ENCODE results near the gene GBP7.
"Not testable (repeated sequence)": the region's sequence is repeated elsewhere in the genome, so short reads cannot be mapped to it uniquely, and the experiment has no call there.

Gene GBP7

DNA sequence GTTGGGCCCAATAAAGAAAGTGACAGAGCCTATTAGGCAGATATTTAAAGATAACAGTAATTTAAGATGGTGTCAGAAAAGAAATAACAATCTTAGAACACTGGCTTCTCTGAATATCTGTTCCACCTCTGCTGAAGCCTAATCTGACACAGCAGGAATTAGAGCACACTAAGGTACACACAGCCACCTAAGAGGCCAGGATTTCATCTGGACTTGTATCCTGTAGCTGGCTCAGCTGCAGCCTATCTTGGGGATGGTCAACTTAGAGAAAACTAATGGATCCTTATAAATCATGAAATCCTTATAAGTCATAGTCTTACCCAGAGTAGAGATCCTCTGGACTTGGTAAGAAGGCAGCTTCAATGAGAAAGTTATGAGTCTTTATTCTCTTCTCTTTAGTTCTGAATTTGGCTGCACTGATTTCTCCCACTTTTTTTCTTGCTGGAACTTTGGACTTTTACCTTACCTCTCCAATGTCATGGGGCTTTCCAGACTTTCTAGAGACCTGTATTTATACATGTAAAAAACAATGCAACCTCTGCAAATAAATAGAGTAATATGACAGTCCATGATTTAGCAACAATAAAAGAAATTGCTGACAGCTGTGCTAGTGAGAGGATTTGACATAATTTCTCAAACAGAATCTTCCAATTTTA is at the start of gene GBP7:
Gene GBP7 (minus strand): TSS at position 403 of the 656 bp plus-strand sequence. CDS start 4,068 bp downstream, outside the sequence.
- Histone ChIP-seq H3K36me3 (ENCODE audit: control insufficient read depth, insufficient read depth, low read length) (no peaks in the 10 kb centered on the region), H3K9me3 (ENCODE audit: control insufficient read depth, insufficient read depth, low read length) (no peaks in the 10 kb centered on the region), H3K27me3 (ENCODE audit: control insufficient read depth, insufficient read depth, low read length) (no peaks in the 10 kb centered on the region), H3K4me1 (ENCODE audit: control insufficient read depth, insufficient read depth, low read length) (no peaks in the 10 kb centered on the region), H3K9ac (ENCODE audit: low read depth, low read length) (no peak within 1 kb of the TSS), H3K4me3 (ENCODE audit: low read depth, low read length) (no peak within 1 kb of the TSS)

DNA sequence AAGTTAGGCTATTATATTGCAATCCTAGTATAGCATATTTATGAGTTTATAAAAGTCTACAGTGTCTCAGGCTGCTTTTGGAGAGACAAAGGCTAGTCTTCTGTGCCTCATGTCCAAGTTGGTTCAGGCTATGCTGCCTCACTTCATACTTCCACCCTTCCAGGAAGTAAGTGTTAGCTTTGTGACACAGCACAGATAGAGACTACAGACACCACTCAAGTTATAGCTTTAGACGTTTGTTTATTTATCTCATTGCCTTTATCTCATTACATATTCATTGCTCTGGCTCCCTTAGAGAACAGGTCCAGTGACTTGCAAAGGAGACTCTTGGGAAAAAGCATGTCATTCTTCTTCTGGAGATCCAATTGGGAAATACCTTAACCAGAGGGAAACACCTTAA is 45.5 kb upstream of the GBP7 start:
- H3K4me1 ChIP-seq (ENCODE audit: control insufficient read depth, insufficient read depth, low read length) = no peaks in the 10 kb centered on the region
- H3K27me3 ChIP-seq (ENCODE audit: control insufficient read depth, insufficient read depth, low read length) = no peaks in the 10 kb centered on the region
- H3K36me3 ChIP-seq (ENCODE audit: control insufficient read depth, insufficient read depth, low read length) = no peaks in the 10 kb centered on the region

GRCh38 chr1:89219851-89220250 is 44.0 kb upstream of the GBP7 start:
- H3K4me3 ChIP-seq (ENCODE audit: low read depth, low read length); H3K9ac ChIP-seq (ENCODE audit: low read depth, low read length): not testable (repeated sequence)

More for the DNA sequence above, 45.5 kb upstream of the GBP7 start:
- Histone ChIP-seq H3K4me3 (ENCODE audit: low read depth, low read length) (no peak overlapping the region), H3K9ac (ENCODE audit: low read depth, low read length) (no peak overlapping the region), H3K9me3 (ENCODE audit: control insufficient read depth, insufficient read depth, low read length) (no peaks in the 10 kb centered on the region)

GRCh38 chr1:89218941-89219340 is 43.1 kb upstream of the GBP7 start:
- H3K4me1 ChIP-seq (ENCODE audit: control insufficient read depth, insufficient read depth, low read length); H3K9ac ChIP-seq (ENCODE audit: low read depth, low read length); H3K4me3 ChIP-seq (ENCODE audit: low read depth, low read length); H3K9me3 ChIP-seq (ENCODE audit: control insufficient read depth, insufficient read depth, low read length); H3K27me3 ChIP-seq (ENCODE audit: control insufficient read depth, insufficient read depth, low read length); H3K36me3 ChIP-seq (ENCODE audit: control insufficient read depth, insufficient read depth, low read length): not testable (repeated sequence)

More at GRCh38 chr1:89219851-89220250, 44.0 kb upstream of the GBP7 start:
- H3K9me3 ChIP-seq (ENCODE audit: control insufficient read depth, insufficient read depth, low read length); H3K4me1 ChIP-seq (ENCODE audit: control insufficient read depth, insufficient read depth, low read length); H3K27me3 ChIP-seq (ENCODE audit: control insufficient read depth, insufficient read depth, low read length); H3K36me3 ChIP-seq (ENCODE audit: control insufficient read depth, insufficient read depth, low read length): not testable (repeated sequence)

DNA sequence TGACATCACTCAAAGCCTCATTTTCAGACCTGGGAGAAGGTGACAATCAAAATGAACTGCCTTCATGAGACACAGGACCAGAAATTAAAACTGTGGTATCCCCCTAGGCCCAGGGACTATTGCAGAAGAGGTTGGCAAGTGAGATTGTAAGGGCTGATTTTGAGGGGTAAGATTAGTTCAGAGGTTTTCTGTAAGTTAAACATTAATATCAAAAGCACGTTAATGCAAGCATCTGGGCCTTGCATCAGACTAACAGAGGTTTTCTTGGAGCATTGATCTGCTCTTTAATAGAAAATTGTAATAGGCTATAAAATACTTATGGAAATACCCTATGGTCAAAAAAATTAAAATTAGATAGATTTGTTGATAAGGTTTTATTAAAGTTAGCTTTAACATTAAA is 37.5 kb upstream of the GBP7 start:
- H3K4me3 ChIP-seq (ENCODE audit: low read depth, low read length) = no peak overlapping the region
- no peaks in the 10 kb centered on the region for H3K27me3 ChIP-seq (ENCODE audit: control insufficient read depth, insufficient read depth, low read length)
- no peaks in the 10 kb centered on the region for H3K36me3 ChIP-seq (ENCODE audit: control insufficient read depth, insufficient read depth, low read length)
- H3K9me3 ChIP-seq (ENCODE audit: control insufficient read depth, insufficient read depth, low read length) = no peaks in the 10 kb centered on the region
- no peaks in the 10 kb centered on the region for H3K4me1 ChIP-seq (ENCODE audit: control insufficient read depth, insufficient read depth, low read length)
- H3K9ac ChIP-seq (ENCODE audit: low read depth, low read length) = no peak overlapping the region

- no peaks in the 10 kb centered on the region for H3K9me3 ChIP-seq (ENCODE audit: control insufficient read depth, insufficient read depth, low read length)
- H3K4me1 ChIP-seq (ENCODE audit: control insufficient read depth, insufficient read depth, low read length) = no peaks in the 10 kb centered on the region
- H3K4me3 ChIP-seq (ENCODE audit: low read depth, low read length) = no peak overlapping the region
- no peaks in the 10 kb centered on the region for H3K36me3 ChIP-seq (ENCODE audit: control insufficient read depth, insufficient read depth, low read length)
- H3K27me3 ChIP-seq (ENCODE audit: control insufficient read depth, insufficient read depth, low read length) = no peaks in the 10 kb centered on the region
- H3K9ac ChIP-seq (ENCODE audit: low read depth, low read length) = no peak overlapping the region
Measured at GRCh38 chr1:89211035-89211634, 35.3 kb upstream of the GBP7 start.

DNA sequence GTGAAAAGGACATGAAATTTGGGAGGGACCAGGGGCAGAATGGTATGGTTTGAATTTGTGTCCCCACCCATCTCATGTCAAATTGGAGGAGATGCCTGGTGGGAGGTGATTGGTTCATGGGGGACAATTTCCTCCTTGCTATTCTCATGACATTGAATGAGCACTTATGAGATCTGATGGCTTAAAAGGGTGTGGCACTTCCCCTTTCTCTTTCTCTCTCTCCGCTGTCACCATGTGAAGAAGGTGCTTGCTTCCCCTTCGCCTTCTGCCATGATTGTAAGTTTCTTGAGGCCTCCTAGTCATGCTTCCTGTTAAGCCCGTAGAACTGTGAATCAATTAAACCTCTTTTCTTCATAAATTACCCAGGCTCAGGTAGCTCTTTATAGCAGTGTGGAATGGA is 30.6 kb upstream of the GBP7 start:
- H3K4me3 ChIP-seq (ENCODE audit: low read depth, low read length) = no peak overlapping the region
- no peaks in the 10 kb centered on the region for H3K27me3 ChIP-seq (ENCODE audit: control insufficient read depth, insufficient read depth, low read length)
- H3K4me1 ChIP-seq (ENCODE audit: control insufficient read depth, insufficient read depth, low read length) = no peaks in the 10 kb centered on the region
- peaks cover 4% of the 10 kb centered on the region for H3K9me3 ChIP-seq (ENCODE audit: control insufficient read depth, insufficient read depth, low read length)
- H3K36me3 ChIP-seq (ENCODE audit: control insufficient read depth, insufficient read depth, low read length) = no peaks in the 10 kb centered on the region
- no peak overlapping the region for H3K9ac ChIP-seq (ENCODE audit: low read depth, low read length)

- Histone ChIP-seq H3K27me3 (ENCODE audit: control insufficient read depth, insufficient read depth, low read length) (peaks cover under 1% of the 10 kb centered on the region), H3K9ac (ENCODE audit: low read depth, low read length) (no peak overlapping the region), H3K36me3 (ENCODE audit: control insufficient read depth, insufficient read depth, low read length) (no peaks in the 10 kb centered on the region), H3K9me3 (ENCODE audit: control insufficient read depth, insufficient read depth, low read length) (peaks cover 4% of the 10 kb centered on the region), H3K4me1 (ENCODE audit: control insufficient read depth, insufficient read depth, low read length) (no peaks in the 10 kb centered on the region), H3K4me3 (ENCODE audit: low read depth, low read length) (no peak overlapping the region)
Measured at GRCh38 chr1:89203166-89203565, 27.4 kb upstream of the GBP7 start.

DNA sequence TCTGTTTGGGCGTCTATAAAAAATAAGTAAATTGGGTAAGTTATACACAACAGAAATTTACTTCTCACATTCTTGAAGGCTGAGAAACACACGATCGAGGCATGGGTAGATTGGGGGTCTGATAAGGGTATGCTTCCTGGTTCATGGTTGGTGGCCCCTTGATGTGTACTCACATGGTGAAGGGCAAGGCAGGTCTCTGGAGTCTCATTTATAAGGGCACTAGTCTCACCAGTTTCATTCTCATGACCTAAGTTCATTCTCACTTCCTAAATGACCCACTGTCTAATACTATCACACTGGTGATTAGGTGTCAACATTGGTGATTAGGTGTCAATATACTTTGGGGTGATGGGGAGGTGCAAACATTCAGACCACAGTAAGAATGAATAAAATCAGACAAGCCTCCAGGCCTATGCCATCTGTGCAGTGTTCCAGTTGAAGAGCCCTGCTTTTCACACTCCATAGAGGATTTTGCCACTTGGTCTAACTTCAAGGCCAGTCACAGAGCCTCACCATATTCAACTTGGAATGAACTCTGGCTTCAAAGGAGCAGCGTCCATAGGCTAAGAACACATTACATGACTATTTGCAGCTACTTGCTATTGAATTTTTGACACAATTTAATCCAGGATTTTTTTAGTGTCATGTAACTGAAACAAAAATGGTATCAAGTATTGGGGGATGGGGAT is 25.4 kb upstream of the GBP7 start:
- Histone ChIP-seq H3K9ac (ENCODE audit: low read depth, low read length) (no peak overlapping the region), H3K27me3 (ENCODE audit: control insufficient read depth, insufficient read depth, low read length) (peaks cover 2% of the 10 kb centered on the region), H3K9me3 (ENCODE audit: control insufficient read depth, insufficient read depth, low read length) (peaks cover 4% of the 10 kb centered on the region), H3K4me3 (ENCODE audit: low read depth, low read length) (no peak overlapping the region), H3K4me1 (ENCODE audit: control insufficient read depth, insufficient read depth, low read length) (no peaks in the 10 kb centered on the region), H3K36me3 (ENCODE audit: control insufficient read depth, insufficient read depth, low read length) (no peaks in the 10 kb centered on the region)

- no peak overlapping the region for H3K9ac ChIP-seq (ENCODE audit: low read depth, low read length)
Measured at GRCh38 chr1:89200663-89201062, 24.9 kb upstream of the GBP7 start.

DNA sequence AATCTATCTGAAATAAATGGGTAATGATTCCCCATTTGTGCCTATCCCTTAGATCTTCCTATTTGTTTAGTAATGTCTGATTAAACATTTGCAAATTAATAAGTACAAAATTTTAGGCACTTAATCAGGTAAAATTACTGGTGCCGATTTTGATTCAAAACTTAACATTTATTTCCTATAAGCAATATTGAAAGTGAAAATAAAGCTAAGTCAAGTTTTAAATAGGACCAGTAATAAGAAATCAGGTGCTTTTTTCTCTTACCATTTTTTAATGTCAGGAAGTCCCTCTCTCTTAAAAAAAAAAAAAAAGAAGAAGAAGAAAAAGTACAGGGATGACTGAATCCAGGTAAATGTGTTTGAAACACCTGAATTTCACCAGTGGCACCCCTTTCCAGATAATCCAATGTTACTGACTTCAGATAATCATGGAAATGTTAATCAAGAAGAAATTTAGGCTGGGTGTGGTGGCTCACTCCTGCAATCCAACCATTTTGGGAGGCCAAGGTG is 23.8 kb upstream of the GBP7 start:
- H3K9ac ChIP-seq (ENCODE audit: low read depth, low read length) = no peak overlapping the region
- no peaks in the 10 kb centered on the region for H3K36me3 ChIP-seq (ENCODE audit: control insufficient read depth, insufficient read depth, low read length)
- no peak overlapping the region for H3K4me3 ChIP-seq (ENCODE audit: low read depth, low read length)
- peaks cover 2% of the 10 kb centered on the region for H3K27me3 ChIP-seq (ENCODE audit: control insufficient read depth, insufficient read depth, low read length)
- no peaks in the 10 kb centered on the region for H3K9me3 ChIP-seq (ENCODE audit: control insufficient read depth, insufficient read depth, low read length)
- no peaks in the 10 kb centered on the region for H3K4me1 ChIP-seq (ENCODE audit: control insufficient read depth, insufficient read depth, low read length)

More at GRCh38 chr1:89200663-89201062, 24.9 kb upstream of the GBP7 start:
- Histone ChIP-seq H3K4me1 (ENCODE audit: control insufficient read depth, insufficient read depth, low read length) (no peaks in the 10 kb centered on the region), H3K36me3 (ENCODE audit: control insufficient read depth, insufficient read depth, low read length) (no peaks in the 10 kb centered on the region), H3K9me3 (ENCODE audit: control insufficient read depth, insufficient read depth, low read length) (peaks cover 4% of the 10 kb centered on the region), H3K4me3 (ENCODE audit: low read depth, low read length) (no peak overlapping the region), H3K27me3 (ENCODE audit: control insufficient read depth, insufficient read depth, low read length) (peaks cover 2% of the 10 kb centered on the region)
